ENCODE results near the gene TAF6. TPM values are rescaled to one million over a fixed set of nuclear protein-coding genes. Genes with fewer than 3 reads are reported as not detected.
A peak's percentile ranks its signal among the peaks of the same experiment; 100 is the strongest.

Gene TAF6
- total and polyA plus RNA-seq, 2 experiments from 2014 or later: 40.5 to 53.0 TPM

GRCh38 chr7:100088621-100089457, 30.3 kb downstream of the TAF6 start, which contains the start of gene COPS6:
COPS6 (plus strand) TSS chr7:100088969; CDS start chr7:100088991, 22 bp downstream.
- in situ Hi-C loops (cut with MboI): no loop called here
- peaks cover 45% of the 10 kb centered on the region for H3K79me2 ChIP-seq (ENCODE audit: insufficient read depth)
- peak; percentile 86 for DNase-seq
- H4K20me1 ChIP-seq (ENCODE audit: insufficient read depth): no peaks in the 10 kb centered on the region
- peak within 1 kb of the TSS; percentile 89 for H2AFZ ChIP-seq
- no peak for TF ChIP-seq EZH2 (IDR thresholded peaks at IDR 0.05; ENCODE audit: insufficient read depth, poor library complexity, severe bottlenecking)
- no peak for TF ChIP-seq EZH2phosphoT487 (IDR thresholded peaks at IDR 0.05; ENCODE audit: insufficient read depth, low read depth)
- peak within 1 kb of the TSS; percentile 83 for H3K9ac ChIP-seq
- peaks cover 16% of the 10 kb centered on the region; the same call in 1 of the 2 replicates for H3K36me3 ChIP-seq (ENCODE audit: low read depth)
- no peaks in the 10 kb centered on the region for H3K9me2 ChIP-seq (ENCODE audit: insufficient read depth)
- H3K4me1 ChIP-seq (ENCODE audit: insufficient read depth): peaks cover 40% of the 10 kb centered on the region
- H3K27ac ChIP-seq: peak within 1 kb of the TSS; percentile 94
- H3F3A ChIP-seq (ENCODE audit: insufficient read depth): peaks cover 70% of the 10 kb centered on the region
- WGBS, 2 experiments (ENCODE audit: low coverage in 1 of 2, low lambda C conversion rate in 2 of 2, missing lambda C conversion rate in 2 of 2): 1% methylated on average over 38 to 68 of the region's 68 CpGs
- H3K27me3 ChIP-seq (replicated peaks; ENCODE audit: insufficient read depth): no peaks in the 10 kb centered on the region
- H3K4me2 ChIP-seq (ENCODE audit: unreplicated experiment): peak within 1 kb of the TSS; percentile 85
- H3K4me3 ChIP-seq: peak within 1 kb of the TSS; percentile 78
- H3K9me3 ChIP-seq (ENCODE audit: low read depth): no peaks in the 10 kb centered on the region

GRCh38 chr7:100088095-100088620, 31.0 kb downstream of the TAF6 start:
- H2AFZ ChIP-seq: peak overlapping the region; percentile 89
- 83% methylated on average over 11 of the region's 11 CpGs for WGBS, 2 experiments (ENCODE audit: low coverage in 1 of 2, low lambda C conversion rate in 2 of 2, missing lambda C conversion rate in 2 of 2)
- no peaks in the 10 kb centered on the region for H3K9me3 ChIP-seq (ENCODE audit: low read depth)
- H3K4me2 ChIP-seq (ENCODE audit: unreplicated experiment): peak overlapping the region; percentile 85
- peaks cover 16% of the 10 kb centered on the region; the same call in 1 of the 2 replicates for H3K36me3 ChIP-seq (ENCODE audit: low read depth)
- H3K27me3 ChIP-seq (replicated peaks; ENCODE audit: insufficient read depth): no peaks in the 10 kb centered on the region
- H3K9ac ChIP-seq: peak overlapping the region; percentile 83
- H3K9me2 ChIP-seq (ENCODE audit: insufficient read depth): no peaks in the 10 kb centered on the region
- H3K4me3 ChIP-seq: peak overlapping the region; percentile 78
- H4K20me1 ChIP-seq (ENCODE audit: insufficient read depth): no peaks in the 10 kb centered on the region
- in situ Hi-C loops (cut with MboI): no loop called here
- DNase-seq: no peak
- peaks cover 38% of the 10 kb centered on the region for H3K79me2 ChIP-seq (ENCODE audit: insufficient read depth)
- peaks cover 40% of the 10 kb centered on the region for H3K4me1 ChIP-seq (ENCODE audit: insufficient read depth)
- TF ChIP-seq EZH2 (IDR thresholded peaks at IDR 0.05; ENCODE audit: insufficient read depth, poor library complexity, severe bottlenecking) (no peak), EZH2phosphoT487 (IDR thresholded peaks at IDR 0.05; ENCODE audit: insufficient read depth, low read depth) (no peak)
- peak overlapping the region; percentile 94 for H3K27ac ChIP-seq
- H3F3A ChIP-seq (ENCODE audit: insufficient read depth): peaks cover 65% of the 10 kb centered on the region

DNA sequence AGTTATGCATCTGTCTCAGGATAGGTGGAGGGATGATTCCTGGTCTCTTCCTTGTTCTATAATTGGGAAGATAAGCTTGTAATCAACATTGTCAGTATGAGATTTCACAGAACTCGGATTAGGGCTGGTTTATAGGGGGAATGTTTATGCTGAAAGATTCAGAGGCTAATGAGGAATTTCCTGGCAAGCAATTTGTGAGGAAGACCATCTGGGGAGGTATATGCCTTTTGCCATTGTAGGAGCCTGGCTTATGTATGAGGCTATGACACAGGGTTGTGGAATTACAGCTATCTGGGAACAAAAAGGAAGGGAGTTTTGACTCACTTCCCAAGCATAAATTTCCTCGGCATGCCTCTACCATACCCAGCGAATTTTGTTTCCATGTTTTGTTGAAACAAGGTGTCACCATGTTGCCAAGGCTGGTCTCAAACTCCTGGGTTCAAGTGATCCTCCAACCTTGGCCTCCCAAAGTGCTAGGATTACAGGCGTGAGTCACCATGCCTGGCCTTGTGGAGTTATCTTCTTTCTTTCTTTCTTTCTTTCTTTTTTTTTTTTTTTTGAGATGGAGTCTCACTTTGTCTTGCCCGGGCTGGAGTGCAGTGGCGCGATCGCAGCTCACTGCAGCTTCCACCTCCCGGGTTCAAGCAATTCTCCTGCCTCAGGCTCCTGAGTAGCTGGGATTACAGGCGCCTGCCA, 32.0 kb downstream of the TAF6 start:
- peak overlapping the region; percentile 94 for H3K27ac ChIP-seq
- no peaks in the 10 kb centered on the region for H3K9me2 ChIP-seq (ENCODE audit: insufficient read depth)
- H3K27me3 ChIP-seq (replicated peaks; ENCODE audit: insufficient read depth): no peaks in the 10 kb centered on the region
- H3K9ac ChIP-seq: peak overlapping the region; percentile 58
- no peaks in the 10 kb centered on the region for H3K9me3 ChIP-seq (ENCODE audit: low read depth)
- H3F3A ChIP-seq (ENCODE audit: insufficient read depth): peaks cover 56% of the 10 kb centered on the region
- peaks cover 28% of the 10 kb centered on the region for H3K79me2 ChIP-seq (ENCODE audit: insufficient read depth)
- TF ChIP-seq EZH2phosphoT487 (IDR thresholded peaks at IDR 0.05; ENCODE audit: insufficient read depth, low read depth): 0 out of 2 replicates have a peak, but pooled peaks have one; percentile 27
- no peak for TF ChIP-seq EZH2 (IDR thresholded peaks at IDR 0.05; ENCODE audit: insufficient read depth, poor library complexity, severe bottlenecking)
- peak overlapping the region; percentile 49 for H2AFZ ChIP-seq
- peaks cover 9% of the 10 kb centered on the region; the same call in 1 of the 2 replicates for H3K36me3 ChIP-seq (ENCODE audit: low read depth)
- H3K4me1 ChIP-seq (ENCODE audit: insufficient read depth): peaks cover 40% of the 10 kb centered on the region
- H3K4me2 ChIP-seq (ENCODE audit: unreplicated experiment): peak overlapping the region; percentile 55
- in situ Hi-C loops (cut with MboI): no loop called here
- 51 to 53% methylated on average over 9 to 10 of the region's 10 CpGs for WGBS, 2 experiments (ENCODE audit: low coverage in 1 of 2, low lambda C conversion rate in 2 of 2, missing lambda C conversion rate in 2 of 2)
- no peaks in the 10 kb centered on the region for H4K20me1 ChIP-seq (ENCODE audit: insufficient read depth)
- DNase-seq: peak; percentile 95
- H3K4me3 ChIP-seq: peak overlapping the region; percentile 9; the same call in 1 of the 2 replicates

- no peaks in the 10 kb centered on the region for H3K36me3 ChIP-seq (ENCODE audit: low read depth)
- no peaks in the 10 kb centered on the region for H4K20me1 ChIP-seq (ENCODE audit: insufficient read depth)
- H3K79me2 ChIP-seq (ENCODE audit: insufficient read depth): peaks cover 22% of the 10 kb centered on the region
- H3K9ac ChIP-seq: no peak overlapping the region
- no peaks in the 10 kb centered on the region for H3K9me2 ChIP-seq (ENCODE audit: insufficient read depth)
- no peaks in the 10 kb centered on the region for H3K9me3 ChIP-seq (ENCODE audit: low read depth)
- peaks cover 34% of the 10 kb centered on the region for H3K4me1 ChIP-seq (ENCODE audit: insufficient read depth)
- WGBS, 2 experiments (ENCODE audit: low coverage in 1 of 2, low lambda C conversion rate in 2 of 2, missing lambda C conversion rate in 2 of 2): 50 to 66% methylated on average over 3 of the region's 3 CpGs
- no peak overlapping the region for H2AFZ ChIP-seq
- no peak overlapping the region for H3K4me2 ChIP-seq (ENCODE audit: unreplicated experiment)
- TF ChIP-seq EZH2phosphoT487 (IDR thresholded peaks at IDR 0.05; ENCODE audit: insufficient read depth, low read depth) (no peak), EZH2 (IDR thresholded peaks at IDR 0.05; ENCODE audit: insufficient read depth, poor library complexity, severe bottlenecking) (no peak)
- in situ Hi-C loops (cut with MboI): no loop called here
- H3K27me3 ChIP-seq (replicated peaks; ENCODE audit: insufficient read depth): no peaks in the 10 kb centered on the region
- no peak overlapping the region for H3K27ac ChIP-seq
- no peak for DNase-seq
- H3F3A ChIP-seq (ENCODE audit: insufficient read depth): peaks cover 39% of the 10 kb centered on the region
- H3K4me3 ChIP-seq: no peak overlapping the region
Observed at GRCh38 chr7:100085515-100085914, 33.6 kb downstream of the TAF6 start.
